RWPE1 (cell line): Measurements from ENCODE around the gene SLC4A4.

Source experiments
- CTCF ChIA-PET: fragments of 350-600 bp; sonication (Branson Sonifier 250); formaldehyde crosslinking; extraction: SDS; loops from one replicate; lab custom pipeline; 2021; lab: Yijun Ruan, JAX
- POLR2A ChIA-PET: fragments of 400-600 bp; formaldehyde crosslinking; extraction: SDS; loops from one replicate; lab custom pipeline; 2020; ENCODE audit warnings: antibody characterized with exemption; ENCODE audit not compliant: low non-redundant PET; lab: Yijun Ruan, JAX
- DNase-seq: peaks from one replicate; pipeline ENCODE4 v3.0.0; 2012; ENCODE audit warnings: low spot score
- H3K27ac ChIP-seq: fragments of 450-650 bp; 2 replicates; pipeline ENCODE4 v1.5.1; 2017
- TF ChIP-seq, protein P1 (sequence below): fragments of 450-650 bp; conservative IDR thresholded peaks from 2 replicates; pipeline ENCODE4 v1.5.1; 2017; ENCODE audit warnings: low read depth, mild to moderate bottlenecking

SLC4A4 gene

DNA sequence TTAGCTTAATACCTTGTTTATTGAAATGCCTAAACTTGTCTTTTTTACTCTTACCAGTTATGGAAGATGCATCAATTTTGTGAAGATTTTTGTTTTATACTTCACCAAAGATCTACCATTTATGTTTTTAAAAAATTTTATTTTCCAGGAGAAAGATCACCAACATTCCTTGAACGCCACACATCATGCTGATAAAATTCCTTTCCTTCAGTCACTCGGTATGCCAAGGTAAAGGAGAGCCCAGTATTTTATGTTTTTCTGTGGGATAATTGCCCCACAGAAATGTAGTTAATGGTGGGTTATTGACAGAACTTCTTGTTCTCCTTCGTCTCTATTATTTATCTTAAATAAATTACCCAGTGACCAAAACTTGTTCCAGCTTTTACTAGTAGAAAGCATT, 228.0 kb downstream of the SLC4A4 start:
- H3K27ac ChIP-seq, result no peak overlapping the region
- ChIA-PET POLR2A (no interaction called here), CTCF (no interaction called here)
- no peak for DNase-seq
- TF ChIP-seq, protein P1, sequence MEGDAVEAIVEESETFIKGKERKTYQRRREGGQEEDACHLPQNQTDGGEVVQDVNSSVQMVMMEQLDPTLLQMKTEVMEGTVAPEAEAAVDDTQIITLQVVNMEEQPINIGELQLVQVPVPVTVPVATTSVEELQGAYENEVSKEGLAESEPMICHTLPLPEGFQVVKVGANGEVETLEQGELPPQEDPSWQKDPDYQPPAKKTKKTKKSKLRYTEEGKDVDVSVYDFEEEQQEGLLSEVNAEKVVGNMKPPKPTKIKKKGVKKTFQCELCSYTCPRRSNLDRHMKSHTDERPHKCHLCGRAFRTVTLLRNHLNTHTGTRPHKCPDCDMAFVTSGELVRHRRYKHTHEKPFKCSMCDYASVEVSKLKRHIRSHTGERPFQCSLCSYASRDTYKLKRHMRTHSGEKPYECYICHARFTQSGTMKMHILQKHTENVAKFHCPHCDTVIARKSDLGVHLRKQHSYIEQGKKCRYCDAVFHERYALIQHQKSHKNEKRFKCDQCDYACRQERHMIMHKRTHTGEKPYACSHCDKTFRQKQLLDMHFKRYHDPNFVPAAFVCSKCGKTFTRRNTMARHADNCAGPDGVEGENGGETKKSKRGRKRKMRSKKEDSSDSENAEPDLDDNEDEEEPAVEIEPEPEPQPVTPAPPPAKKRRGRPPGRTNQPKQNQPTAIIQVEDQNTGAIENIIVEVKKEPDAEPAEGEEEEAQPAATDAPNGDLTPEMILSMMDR, result no peak

- TF ChIP-seq, protein P1, result no peak
- ChIA-PET CTCF (no interaction called here), POLR2A (no interaction called here)
Observed at GRCh38 chr4:71568131-71568530, 229.3 kb downstream of the SLC4A4 start.

DNA sequence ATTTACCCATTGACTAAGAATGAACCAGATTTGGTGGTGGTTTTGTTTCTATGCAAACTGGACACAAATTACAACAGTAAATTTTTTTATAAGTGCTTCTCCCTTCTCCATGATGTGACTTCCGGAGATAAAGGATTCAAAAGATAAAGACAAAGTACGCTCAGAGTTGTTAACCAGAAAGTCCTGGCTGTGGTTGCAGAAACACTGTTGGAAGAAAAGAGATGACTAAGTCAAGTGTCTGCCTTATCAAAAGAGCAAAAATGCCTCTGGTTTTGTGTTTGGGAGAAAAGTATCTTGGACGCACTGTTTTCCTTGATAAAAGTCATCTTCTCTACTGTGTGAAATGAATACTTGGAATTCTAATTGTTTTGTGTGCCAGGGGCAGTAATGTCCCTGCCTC, 231.7 kb downstream of the SLC4A4 start:
- no peak overlapping the region for H3K27ac ChIP-seq
- ChIA-PET CTCF (no interaction called here), POLR2A (no interaction called here)
- DNase-seq, result no peak
- TF ChIP-seq, protein P1, result no peak

More at GRCh38 chr4:71568131-71568530, 229.3 kb downstream of the SLC4A4 start:
- DNase-seq, result no peak
- no peak overlapping the region for H3K27ac ChIP-seq

- H3K27ac ChIP-seq, result no peak overlapping the region
- DNase-seq, result no peak
- CTCF ChIA-PET, result no interaction called here
- TF ChIP-seq, protein P1, result no peak
- POLR2A ChIA-PET, result no interaction called here
Observed at GRCh38 chr4:71571346-71571745, 232.5 kb downstream of the SLC4A4 start.

GRCh38 chr4:71583971-71584370, 245.2 kb downstream of the SLC4A4 start:
- ChIA-PET CTCF (no interaction called here), POLR2A (no interaction called here)
- TF ChIP-seq, protein P1, result no peak

GRCh38 chr4:71584585-71584984, 245.8 kb downstream of the SLC4A4 start:
- ChIA-PET POLR2A (no interaction called here), CTCF (interaction anchor here (0.5 to 0.6 kb wide), 3 partner anchors 54 to 1444 kb away, joined by 3 to 4 read pairs (median 3); no protein-coding TSS in a partner anchor)
- TF ChIP-seq, protein P1, result no peak
- no peak for DNase-seq
- no peak overlapping the region for H3K27ac ChIP-seq

More at GRCh38 chr4:71583971-71584370, 245.2 kb downstream of the SLC4A4 start:
- H3K27ac ChIP-seq, result no peak overlapping the region
- no peak for DNase-seq
